ENCODE results near the gene DSG3.

GRCh38 chr18:31429623-31430022, 17.9 kb upstream of the DSG3 start:
- TF ChIP-seq, protein P1, sequence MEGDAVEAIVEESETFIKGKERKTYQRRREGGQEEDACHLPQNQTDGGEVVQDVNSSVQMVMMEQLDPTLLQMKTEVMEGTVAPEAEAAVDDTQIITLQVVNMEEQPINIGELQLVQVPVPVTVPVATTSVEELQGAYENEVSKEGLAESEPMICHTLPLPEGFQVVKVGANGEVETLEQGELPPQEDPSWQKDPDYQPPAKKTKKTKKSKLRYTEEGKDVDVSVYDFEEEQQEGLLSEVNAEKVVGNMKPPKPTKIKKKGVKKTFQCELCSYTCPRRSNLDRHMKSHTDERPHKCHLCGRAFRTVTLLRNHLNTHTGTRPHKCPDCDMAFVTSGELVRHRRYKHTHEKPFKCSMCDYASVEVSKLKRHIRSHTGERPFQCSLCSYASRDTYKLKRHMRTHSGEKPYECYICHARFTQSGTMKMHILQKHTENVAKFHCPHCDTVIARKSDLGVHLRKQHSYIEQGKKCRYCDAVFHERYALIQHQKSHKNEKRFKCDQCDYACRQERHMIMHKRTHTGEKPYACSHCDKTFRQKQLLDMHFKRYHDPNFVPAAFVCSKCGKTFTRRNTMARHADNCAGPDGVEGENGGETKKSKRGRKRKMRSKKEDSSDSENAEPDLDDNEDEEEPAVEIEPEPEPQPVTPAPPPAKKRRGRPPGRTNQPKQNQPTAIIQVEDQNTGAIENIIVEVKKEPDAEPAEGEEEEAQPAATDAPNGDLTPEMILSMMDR (IDR thresholded peaks at IDR 0.05): no peak
- no peak for TF ChIP-seq POLR2A (IDR thresholded peaks at IDR 0.05)
